Limb (tissue), 2 donors: Measurements from ENCODE around the gene SH2D4B.

Experiments used
- DNase-seq, 2 donors: peaks; one replicate each; pipeline ENCODE4 v3.0.0-alpha.2; 2016; ENCODE audit errors: extremely low spot score in 2 of 2

Gene SH2D4B

DNA sequence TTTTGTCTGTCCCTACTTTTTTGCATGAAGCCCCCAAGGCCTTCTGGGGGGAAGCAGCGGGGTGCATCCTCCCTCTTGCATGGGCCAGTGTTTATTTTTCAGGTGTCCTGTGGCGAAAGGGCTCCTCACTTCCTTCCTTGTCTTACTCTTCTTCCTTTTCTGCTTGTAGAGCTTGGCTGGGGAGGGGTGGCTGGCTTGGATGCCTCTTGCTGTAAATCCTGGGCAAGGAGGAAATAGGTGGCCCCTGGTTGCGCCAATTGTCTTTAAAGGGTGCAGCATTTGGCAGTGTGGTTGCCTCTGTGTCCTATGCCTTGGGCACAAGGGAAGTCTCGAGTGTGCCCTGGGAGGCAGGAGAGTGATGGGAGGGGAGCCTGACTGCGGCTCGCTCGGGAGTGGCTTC is 95.0 kb downstream of the SH2D4B start:
- DNase-seq = no peak

DNA sequence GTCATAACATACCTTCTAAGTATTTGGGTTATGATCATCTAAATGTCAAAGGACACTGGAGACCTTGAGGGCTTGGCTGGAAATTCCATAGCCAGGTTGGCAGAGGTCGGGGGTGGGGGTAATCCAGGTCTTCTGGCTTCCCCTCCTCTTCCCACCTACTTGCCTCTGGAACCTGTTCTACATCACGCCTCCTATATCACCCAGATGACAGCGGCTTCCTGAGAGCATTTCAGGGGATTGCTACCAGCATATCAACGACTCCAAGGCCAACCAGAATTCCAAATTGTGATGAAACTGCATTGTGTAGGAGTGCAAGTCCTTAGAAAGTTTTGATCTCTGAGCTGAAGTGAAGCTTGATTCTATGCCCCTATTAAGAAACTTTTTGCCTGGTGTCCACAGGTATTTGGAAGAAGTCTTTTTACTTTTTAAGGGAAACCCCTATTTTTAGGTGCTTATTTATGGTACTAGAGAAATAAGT is 95.7 kb downstream of the SH2D4B start:
- no peak for DNase-seq

DNA sequence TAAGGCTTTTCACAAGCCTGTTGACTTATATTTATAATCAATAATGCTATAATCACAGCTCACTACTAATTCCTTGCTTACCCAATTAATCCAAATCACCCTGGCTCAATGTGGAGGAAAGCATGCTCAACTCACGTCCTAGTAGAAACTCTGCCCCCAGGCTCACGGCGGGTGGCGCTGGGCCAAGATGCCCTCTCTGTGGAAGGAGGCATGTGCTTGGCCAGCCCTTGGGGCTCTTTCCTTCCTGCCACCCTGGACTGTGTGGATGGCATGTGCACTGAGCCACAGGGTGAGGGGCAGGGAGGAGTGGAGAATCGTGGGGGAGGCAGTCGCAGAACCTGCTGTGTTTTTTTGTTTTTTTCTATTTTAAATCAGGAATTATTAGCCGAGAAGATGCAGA is 96.2 kb downstream of the SH2D4B start:
- no peak for DNase-seq

DNA sequence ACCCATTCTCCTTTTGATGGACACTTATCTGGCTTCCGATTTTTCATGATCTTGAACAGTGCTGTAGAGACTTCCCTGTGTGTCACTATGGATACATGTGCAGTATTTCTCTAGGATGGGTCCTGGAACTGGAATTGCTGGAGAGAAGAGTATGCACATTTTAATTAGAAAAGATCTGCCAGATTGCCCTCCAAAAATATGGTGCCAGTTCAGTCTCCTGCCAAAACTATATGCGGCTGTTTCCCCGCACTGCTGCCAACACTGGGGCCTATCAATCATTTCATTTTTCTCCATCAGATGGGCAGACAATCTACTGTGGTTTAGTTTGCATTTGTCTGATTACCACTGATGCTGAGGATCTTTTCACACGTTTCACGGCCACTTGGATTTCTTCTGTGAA is 105.0 kb downstream of the SH2D4B start:
- no peak for DNase-seq

DNA sequence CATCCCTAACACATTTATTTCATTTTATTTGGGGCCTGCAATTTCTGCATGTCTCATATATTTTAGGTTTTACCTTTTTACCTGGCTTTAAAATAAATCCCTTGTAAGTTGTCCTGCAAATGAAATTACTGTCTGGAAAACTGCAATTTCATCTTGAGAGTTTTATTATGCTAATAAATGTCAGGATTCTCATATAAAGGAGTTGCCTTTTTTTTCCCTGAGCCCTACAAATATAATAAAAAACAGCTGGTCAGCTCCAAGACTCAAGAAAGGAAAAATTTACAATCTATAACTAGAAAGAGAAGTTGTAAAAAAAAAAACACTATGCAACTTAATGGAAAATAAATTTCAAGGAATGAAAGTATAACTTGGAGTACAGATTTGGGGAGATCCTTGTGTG is 108.7 kb downstream of the SH2D4B start:
- no peak for DNase-seq

DNA sequence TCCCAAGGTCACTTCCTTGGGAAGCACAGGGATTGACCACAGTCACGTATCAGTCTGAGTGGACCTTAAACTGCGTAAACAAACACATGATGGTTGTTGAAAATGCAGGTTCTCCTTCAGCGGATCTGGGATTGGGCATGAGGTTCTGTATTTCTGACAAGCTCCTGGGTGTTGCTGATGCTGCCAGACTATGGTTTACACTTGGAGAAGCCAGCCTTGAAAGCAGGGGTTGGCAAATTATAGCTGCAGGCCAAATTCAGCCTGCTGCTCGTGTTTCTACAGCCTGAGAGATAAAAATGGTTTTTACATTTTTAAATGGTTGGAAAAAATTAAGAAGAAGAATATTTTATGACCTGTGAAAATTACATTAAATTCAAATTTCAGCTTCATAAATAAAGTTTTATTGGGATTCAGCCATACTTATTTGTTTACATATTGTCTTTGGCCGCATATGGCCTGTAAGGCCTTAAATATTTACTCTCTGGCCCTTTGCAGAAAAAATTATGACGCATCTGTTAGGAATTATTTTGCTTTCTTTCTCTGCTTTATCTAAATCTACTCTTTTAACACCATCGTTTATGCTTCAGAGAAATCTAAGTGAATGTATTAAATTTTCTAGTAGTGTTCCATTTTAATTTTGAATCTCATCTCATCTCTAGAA is 109.6 kb downstream of the SH2D4B start:
- no peak for DNase-seq

DNA sequence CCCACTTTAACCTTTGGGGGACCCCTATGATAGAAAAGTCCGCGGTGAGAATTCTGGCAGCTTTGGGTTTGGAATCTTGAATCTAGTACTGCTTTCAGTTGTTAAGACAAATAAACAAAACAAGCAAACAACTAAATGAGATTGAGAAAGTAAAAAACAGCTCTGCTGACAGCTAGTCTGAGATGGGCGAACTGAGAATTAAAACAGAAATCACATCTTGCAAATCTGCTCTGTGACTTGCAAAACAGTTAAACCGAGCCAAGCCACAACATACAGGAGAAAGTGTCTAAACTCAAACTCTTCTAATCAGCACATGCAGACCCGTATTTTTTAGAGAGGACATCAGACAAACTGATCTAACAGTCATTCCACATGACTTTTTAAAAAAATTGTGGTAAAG is 110.4 kb downstream of the SH2D4B start:
- no peak for DNase-seq

DNA sequence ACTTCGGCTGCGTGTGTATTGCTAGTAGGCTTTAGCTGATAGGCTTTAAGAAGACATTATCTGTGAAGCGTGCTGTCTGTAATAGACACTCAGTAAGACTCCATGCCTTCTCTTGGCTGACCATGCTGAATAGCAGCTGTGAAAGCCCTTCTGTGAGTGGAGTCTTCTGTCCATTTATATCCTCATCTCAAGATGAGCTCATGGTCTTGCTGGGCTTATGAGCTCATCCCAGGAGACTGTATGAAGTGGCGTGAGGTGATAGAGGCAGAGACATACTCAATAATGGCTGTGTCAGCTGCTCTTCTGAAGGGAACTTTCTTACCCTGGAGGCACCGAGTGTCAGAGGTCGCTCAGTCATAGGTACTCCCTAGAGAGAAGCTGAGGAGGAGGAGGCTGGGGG is 111.5 kb downstream of the SH2D4B start:
- DNase-seq = no peak

DNA sequence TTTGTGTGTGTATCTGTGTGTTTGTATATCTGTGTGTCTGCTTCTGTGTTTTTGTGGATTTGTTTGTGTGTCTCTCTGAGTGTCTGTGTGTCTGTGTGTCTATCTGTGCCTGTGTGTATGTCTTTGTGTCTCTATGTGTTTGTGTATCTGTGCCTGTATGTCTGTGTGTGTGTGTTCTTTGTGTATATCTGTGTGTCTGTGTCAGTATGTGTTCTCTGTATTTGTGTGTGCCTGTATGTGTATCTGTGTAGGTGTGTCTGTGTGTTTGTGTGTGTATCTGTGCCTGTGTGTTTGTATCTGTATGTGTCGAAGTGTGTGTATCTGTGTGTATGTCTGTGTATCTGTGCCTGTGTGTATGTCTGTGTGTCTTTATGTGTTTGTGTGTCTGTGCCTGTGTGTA is 118.2 kb downstream of the SH2D4B start:
- DNase-seq = no peak

DNA sequence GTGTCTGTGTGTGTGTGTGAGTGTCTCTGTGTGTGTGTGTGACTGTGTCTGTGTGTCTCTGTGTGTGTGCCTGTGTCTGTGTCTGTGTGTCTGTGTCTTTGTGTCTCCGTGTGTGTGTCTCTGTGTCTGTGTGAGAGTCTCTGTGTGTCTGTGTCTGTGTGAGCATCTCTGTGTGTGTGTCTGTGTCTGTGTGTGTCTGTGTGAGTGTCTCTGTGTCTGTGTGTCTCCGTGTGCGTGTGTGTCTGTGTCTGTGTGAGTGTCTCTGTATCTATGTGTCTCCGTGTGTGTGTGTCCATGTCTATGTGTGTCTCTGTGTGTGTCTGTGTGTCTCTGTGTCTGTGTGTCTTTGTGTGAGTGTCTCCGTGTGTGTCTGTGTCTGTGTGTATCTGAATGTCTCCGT is 120.4 kb downstream of the SH2D4B start:
- DNase-seq = no peak

DNA sequence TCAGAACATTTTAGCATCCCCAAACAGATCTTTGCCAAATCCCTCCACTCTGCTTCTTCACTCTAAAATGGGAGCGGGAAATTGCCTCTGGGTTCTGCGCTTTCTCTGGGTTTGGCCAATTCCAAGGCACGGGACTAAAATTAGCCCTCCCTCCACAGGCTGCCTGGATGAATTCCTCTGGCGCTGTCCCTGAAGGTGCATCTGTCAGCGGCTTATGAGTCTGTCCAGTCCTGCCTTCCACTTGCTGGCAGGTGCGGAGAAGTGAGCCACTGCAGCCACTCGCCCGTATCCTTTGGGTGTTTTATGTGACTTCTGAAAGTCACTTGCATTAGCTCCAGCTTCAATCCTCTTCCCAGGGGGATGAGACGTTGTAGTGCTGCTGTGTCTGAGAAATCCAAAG is 121.6 kb downstream of the SH2D4B start:
- no peak for DNase-seq

DNA sequence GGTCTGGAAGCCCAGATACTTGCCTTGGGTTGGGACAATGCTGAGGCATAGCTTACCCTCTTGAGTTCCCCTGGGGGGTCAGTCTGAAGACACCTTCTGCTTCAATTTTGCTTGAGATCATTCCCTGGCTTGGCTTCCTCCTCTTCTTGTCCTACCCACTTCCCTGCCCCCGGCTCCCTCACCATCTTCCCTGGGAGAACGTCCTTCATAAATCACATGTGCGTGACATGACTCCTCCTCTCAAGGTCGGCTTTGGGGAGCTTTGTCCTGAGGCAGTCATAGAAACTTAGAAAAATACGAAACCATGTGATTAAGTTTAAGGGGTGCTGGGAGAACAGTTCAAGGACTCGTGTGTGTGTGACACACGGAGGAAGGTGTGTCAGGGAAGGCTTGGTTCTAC is 122.6 kb downstream of the SH2D4B start:
- DNase-seq = no peak

DNA sequence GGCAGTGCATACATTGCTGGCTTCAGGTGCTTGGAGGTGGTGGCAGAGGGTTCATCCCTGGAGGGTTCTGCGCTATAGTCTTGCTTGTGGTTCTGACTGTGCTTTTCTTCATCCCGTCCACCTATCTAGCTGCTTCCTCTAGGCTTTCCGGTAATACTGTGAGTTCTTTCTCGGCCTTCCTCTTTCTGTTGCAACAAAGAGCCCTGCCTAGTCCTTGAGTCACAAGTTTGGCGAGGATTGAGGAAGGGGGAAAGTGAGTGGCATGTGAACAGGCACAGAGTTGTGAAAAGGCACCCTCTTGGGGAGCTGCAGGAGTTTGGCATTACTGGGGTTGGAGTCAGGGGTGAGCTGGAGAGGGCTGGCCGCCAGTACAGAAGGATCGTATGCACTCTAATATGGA is 123.0 kb downstream of the SH2D4B start:
- DNase-seq = no peak

DNA sequence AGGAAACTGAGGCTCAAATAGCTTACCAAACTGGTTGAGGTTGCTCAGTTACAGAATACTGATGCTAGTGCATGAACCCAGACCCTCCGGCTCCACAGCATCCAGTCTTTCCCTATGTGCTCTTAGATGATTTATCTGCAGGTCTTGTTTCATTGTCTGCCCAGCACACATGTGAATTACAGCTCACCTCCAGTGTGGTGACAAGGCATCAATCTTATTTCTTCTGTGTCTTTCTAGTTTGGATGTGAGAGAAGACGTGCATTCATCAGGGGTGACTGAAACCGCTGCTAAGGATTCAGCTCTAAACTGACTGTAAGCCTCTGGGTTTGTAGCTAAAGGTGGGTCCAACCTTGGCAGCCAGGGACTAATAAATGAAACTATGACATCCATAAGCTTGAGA is 123.8 kb downstream of the SH2D4B start:
- DNase-seq = no peak

DNA sequence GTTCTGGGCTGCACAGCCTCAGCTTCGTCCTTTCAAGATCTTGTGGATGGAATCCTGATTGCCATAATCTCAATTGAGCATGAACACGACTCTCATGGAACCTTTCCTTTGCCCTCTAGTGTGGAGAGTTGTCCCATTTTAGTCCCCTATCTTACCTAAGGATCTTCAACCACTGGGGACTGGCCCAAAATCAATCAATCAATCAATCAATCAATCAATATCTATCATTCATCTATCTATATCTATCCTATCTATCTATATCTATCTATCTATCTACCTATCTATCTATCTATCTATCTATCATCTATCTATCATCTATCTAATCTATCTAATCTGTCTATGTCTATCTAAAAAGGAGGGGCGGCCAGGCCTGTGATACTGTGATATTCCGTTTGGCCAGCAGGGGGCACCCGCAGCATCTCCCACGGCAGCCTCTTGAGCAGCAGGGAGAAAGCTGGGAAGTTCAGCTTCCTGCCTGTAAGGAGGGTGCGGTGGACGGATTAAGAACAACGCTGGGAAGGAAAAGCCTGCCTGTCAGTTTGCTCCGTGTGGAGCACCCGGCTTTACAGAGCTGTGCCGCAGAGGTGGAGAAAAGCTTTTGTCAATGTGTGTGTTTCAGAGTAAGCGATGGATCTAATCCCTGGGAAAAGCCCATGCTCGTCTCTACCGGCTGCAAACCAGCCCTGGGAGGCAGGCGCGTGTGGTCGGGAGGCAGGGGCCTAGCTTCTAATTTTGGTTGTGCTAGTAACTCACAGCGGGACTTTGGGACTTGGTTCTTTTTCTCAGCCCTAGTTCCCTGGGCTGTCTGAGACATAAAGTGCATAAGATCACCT is 124.9 kb downstream of the SH2D4B start:
- peak; percentile 80 to 93 for DNase-seq

DNA sequence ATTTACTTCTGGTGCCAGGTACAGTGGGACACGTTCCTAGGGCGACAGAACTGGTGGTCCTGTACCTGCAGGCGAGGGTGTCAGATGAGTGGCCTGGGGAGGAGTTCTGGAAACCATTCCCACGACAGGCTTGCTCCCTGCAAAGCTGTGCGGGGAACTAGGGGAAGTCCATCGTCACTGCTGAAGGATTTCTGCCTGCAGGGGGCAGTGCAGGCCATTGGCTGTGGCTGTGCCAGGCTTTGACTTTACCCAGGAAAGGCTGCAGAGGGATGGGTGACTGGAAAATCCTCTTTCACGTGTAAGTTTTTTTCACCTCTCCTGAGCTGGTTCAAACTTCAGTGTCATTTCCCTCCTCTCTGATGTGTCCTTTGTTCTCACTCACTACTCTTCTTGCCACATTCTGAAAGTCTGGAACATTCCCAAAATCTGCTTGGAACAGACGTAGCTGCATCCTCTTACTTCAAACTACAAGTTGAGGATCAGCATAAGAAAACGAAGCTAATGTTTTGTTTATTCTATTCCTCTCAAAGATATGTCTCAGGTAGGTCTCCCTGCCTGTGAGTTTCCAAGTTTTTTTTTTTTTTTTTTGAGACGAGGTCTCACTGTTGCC is 126.5 kb downstream of the SH2D4B start:
- DNase-seq = peak; percentile 59 to 89

DNA sequence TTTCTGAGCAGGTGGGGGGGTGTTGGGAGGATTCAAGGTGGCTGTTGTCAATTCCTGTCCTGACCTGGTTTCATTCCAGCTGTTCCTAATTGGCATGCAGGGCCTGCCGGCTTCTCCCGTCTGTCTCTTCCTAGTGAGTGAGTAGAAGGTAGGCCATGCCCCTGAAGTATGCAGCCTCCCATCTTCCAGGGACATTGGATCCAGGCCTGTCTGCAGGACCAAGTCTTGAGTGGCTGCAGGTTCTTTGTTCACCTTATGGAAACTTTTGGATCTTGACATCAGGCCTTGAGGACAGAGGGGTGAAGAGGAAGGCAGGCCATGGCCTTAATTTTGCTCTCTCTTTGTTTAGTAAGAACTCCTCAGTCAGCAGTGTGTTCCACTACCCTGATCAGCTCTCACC is 131.8 kb downstream of the SH2D4B start:
- DNase-seq = no peak

DNA sequence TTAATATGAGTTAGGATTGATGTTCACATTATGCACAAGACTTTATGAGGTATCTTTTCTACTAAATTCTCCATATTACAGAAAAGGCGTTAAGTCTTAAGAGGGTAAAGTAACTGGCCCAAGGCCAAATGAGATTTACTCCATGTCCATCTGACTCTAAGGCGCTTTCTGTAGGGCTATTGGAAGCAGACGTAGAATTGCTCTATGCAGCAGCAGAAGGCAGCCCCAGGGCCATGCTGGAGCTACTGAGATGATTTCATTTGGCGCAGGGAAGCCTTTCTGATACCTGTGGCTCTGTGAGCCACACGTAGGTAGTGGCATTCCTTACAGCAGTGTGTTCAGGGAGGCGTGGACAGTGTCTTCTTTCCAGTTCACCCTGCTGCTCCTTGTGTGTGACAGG is 133.1 kb downstream of the SH2D4B start:
- DNase-seq = no peak

DNA sequence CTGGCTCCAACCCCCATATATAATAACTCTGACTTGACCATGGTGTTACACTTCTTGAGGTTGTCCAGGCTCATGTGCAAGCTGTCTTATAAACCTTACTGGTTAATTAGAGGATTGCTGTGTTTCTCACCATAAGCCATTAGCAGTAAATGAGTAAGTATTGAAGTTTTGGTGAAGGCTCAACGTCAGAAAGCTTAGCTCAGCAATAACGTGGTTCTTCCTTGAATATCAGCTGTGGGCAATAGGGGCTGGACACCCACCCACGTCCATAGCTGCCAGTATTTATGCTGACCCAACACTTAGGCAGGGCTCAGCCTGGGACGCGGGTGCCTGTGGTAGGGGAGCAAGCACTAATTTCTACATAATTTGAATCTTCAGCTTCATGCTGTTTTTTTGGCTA is 134.1 kb downstream of the SH2D4B start:
- DNase-seq = no peak

DNA sequence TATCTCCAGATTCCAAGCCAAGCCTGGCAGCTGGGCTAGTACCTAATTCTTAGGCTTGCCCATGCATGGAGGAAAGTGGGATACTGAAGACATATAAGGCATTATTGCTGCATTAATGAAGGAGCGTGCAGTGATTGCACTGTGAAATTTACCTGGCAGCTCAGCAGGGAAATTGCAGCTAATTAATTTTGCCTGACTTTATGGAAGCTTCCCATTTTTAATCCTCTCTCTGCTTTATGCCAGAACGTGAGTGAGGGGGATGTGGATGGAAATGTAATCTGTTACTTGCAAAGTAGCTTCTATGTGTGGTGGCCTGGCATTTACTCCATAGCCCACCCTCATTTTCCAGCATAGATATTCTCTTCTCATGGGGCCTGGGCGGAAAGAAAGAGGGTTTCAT is 134.9 kb downstream of the SH2D4B start:
- DNase-seq = no peak

DNA sequence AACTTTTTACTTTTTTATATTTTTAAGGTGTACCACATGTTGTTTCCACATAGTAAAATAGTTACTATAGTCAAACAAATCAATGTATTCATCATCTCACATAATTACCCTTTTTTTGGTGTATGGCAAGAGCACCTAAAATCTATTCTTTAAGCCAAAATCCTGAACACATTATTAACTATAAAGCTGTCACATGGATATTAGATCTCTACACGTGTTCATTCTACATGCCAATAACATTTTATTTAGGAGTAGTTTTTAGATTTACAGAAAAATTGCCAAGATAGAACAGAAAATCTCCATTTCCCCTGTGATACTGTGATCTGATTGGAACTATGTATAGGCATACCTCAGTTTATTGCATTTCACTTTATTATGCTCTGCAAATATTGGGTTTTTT is 137.1 kb downstream of the SH2D4B start:
- no peak for DNase-seq

DNA sequence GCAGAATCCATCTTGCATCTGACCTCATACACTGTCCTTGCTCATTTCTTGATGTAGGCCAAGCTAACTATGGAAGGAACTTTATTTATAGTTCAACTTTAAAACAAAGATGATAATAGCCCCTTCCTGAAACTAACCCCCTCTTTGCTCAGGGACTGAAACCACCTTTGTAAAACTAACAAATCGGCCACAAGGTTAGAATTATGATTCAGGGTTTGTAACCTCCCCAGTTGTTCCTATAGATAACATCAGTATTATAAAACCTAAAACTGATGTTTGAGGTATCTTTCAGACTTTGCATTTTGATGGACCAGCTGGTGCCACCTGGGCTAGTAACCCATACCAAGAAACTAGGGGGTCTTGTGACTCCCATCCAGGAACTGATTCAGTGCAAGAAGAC is 143.4 kb downstream of the SH2D4B start:
- DNase-seq = no peak

DNA sequence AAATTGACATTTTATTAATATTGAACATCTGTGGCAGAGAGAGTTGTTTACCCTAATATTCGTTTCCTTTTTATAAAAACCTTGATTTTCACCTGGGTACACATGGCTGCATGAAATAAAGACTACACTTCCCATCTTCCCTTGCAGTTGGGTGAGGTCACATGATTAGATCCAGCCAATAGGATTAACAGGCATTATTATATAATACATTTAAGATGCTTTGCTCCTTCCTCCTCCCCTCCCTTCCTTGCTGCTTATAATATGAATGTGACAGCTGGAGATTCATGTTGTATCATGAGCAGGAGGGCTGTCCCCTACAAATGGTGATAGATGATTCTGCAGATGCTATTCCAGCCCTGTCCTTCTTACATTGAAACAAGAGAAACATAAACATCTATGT is 146.6 kb downstream of the SH2D4B start:
- peak in 1 of 2 donors; percentile 47 for DNase-seq
